ENCODE data around the gene IPMK. TPM values are rescaled to one million over a fixed set of nuclear protein-coding genes. Genes with fewer than 3 reads are reported as not detected.
A peak's percentile ranks its signal among the peaks of the same experiment; 100 is the strongest.

IPMK gene
- total RNA-seq, 3 donors from 2014 or later: 7.5 to 13.5 (median 7.9) TPM

DNA sequence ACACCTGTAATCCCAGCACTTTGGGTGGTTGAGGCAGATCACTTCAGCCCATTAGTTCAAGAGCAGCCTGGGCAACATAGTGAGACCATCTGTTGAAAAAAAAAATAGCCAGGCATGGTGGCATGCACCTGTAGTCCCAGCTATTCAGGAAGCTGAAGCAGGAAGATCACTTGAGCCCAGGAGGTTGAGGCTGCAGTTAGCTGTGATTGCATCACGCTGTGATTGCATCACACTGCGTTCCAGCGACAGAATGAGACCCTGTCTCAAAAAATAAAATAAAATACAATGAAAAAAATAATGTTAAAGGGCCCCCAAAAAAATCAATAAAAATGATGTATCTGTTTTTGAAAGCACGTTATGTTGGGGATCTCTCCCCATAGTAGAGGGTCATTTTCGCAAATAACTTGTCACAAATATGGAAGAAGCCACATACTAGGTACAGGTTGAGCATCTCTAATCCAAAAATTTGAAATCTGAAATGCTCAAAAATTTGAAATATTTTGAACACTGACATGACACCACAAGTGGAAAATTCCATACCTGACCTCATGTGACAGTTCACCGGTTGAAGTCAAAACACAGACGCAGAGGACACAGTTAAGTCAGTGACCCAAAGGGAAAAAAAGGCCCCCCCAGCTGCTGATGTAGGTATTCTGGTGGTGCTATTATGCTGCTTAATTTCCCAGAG, 10.7 kb upstream of the IPMK start:
- no peaks in the 10 kb centered on the region for H3K4me1 ChIP-seq
- intact Hi-C loops (cut with DNase I; ENCODE audit: low total_unique reads): no loop called here
- H3K36me3 ChIP-seq: no peaks in the 10 kb centered on the region
- TF ChIP-seq POLR2AphosphoS5 (IDR thresholded peaks at IDR 0.05) (no peak), CTCF (IDR thresholded peaks at IDR 0.05) (no peak), POLR2A (IDR thresholded peaks at IDR 0.05) (no peak)
- H3K27ac ChIP-seq: no peak overlapping the region
- H3K4me3 ChIP-seq: no peak overlapping the region
- DNase-seq (ENCODE audit: low spot score in 2 of 2): no peak
- H3K9me3 ChIP-seq: no peaks in the 10 kb centered on the region
- no peaks in the 10 kb centered on the region for H3K27me3 ChIP-seq

GRCh38 chr10:58275908-58276307, 8.2 kb upstream of the IPMK start:
- Histone ChIP-seq H3K9me3 (no peaks in the 10 kb centered on the region), H3K4me1 (no peaks in the 10 kb centered on the region), H3K4me3 (no peak overlapping the region), H3K27ac (no peak overlapping the region), H3K36me3 (no peaks in the 10 kb centered on the region), H3K27me3 (no peaks in the 10 kb centered on the region)
- no peak for DNase-seq (ENCODE audit: low spot score in 2 of 2)
- TF ChIP-seq POLR2AphosphoS5 (IDR thresholded peaks at IDR 0.05) (no peak), POLR2A (IDR thresholded peaks at IDR 0.05) (no peak), CTCF (IDR thresholded peaks at IDR 0.05) (no peak)
- intact Hi-C loops (cut with DNase I; ENCODE audit: low total_unique reads): no loop called here

GRCh38 chr10:58275261-58275660, 7.6 kb upstream of the IPMK start:
- H3K4me3 ChIP-seq: no peak overlapping the region
- H3K9me3 ChIP-seq: no peaks in the 10 kb centered on the region
- no peak for TF ChIP-seq POLR2AphosphoS5 (IDR thresholded peaks at IDR 0.05)
- no peak for TF ChIP-seq POLR2A (IDR thresholded peaks at IDR 0.05)
- TF ChIP-seq CTCF (IDR thresholded peaks at IDR 0.05): no peak
- intact Hi-C loops (cut with DNase I; ENCODE audit: low total_unique reads): no loop called here
- H3K27ac ChIP-seq: no peak overlapping the region
- H3K4me1 ChIP-seq: no peaks in the 10 kb centered on the region
- no peaks in the 10 kb centered on the region for H3K27me3 ChIP-seq
- no peak for DNase-seq (ENCODE audit: low spot score in 2 of 2)
- H3K36me3 ChIP-seq: no peaks in the 10 kb centered on the region

- DNase-seq (ENCODE audit: low spot score in 2 of 2): no peak
- Histone ChIP-seq H3K4me3 (peak overlapping the region; percentile 77 to 91 (median 88)), H3K27ac (peak overlapping the region; percentile 96 to 99), H3K36me3 (no peaks in the 10 kb centered on the region), H3K4me1 (peaks cover 0 to 5% of the 10 kb centered on the region in 2 donors), H3K27me3 (no peaks in the 10 kb centered on the region), H3K9me3 (no peaks in the 10 kb centered on the region)
- intact Hi-C loops (cut with DNase I; ENCODE audit: low total_unique reads): no loop called here
- TF ChIP-seq CTCF (IDR thresholded peaks at IDR 0.05) (no peak), POLR2A (IDR thresholded peaks at IDR 0.05) (no peak), POLR2AphosphoS5 (IDR thresholded peaks at IDR 0.05) (no peak)
Measured at GRCh38 chr10:58269782-58270290, 2.1 kb upstream of the IPMK start.

DNA sequence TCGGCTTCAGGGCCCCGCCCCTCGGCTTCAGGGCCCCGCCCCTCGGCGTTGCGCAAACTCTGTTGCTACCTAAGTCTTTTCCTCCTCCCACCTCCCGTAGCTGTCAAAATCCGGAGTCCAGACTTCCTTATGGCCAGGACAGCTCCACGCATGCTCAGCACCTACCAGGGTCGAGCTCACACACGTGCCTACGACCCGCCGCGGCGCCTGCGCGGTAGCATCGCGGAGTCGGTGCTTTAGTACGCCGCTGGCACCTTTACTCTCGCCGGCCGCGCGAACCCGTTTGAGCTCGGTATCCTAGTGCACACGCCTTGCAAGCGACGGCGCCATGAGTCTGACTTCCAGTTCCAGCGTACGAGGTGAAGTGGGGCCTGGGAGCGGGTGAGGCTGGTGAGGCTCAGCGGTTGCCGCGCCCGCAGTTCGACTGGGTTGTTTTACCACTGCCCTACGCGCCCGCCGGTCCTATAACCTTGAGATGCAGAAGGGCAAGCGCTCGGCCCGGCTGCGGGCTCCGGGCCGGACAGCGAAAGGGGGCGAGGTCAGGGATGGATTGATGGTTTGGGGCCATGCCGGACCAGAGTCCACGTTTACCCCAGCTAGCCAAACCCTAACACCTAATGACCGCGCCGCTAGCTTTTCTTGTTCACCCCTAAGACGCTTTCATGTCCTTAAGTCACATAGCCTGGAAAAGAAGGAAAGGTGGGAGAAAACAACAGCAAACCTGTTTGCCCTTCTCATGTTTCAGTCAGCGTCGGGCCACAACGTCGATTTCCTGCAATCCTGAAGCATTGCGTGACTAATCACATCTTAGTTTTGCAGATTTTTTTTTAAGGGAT, 1.5 kb upstream of the IPMK start, which contains the start of gene CISD1:
Gene CISD1, plus strand, starts transcription at position 217 of the 836 bp plus-strand sequence. Its CDS starts 112 bp downstream, at position 329.
- intact Hi-C loops (cut with DNase I; ENCODE audit: low total_unique reads): no loop called here
- TF ChIP-seq POLR2A (IDR thresholded peaks at IDR 0.05) (peak; percentile 64), POLR2AphosphoS5 (IDR thresholded peaks at IDR 0.05) (peak; percentile 53 to 84 (median 83)), CTCF (IDR thresholded peaks at IDR 0.05) (no peak)

More for the DNA sequence above, 1.5 kb upstream of the IPMK start, which contains the start of gene CISD1:
- H3K4me3 ChIP-seq: peak within 1 kb of the TSS; percentile 77 to 91 (median 88)
- peak; percentile 89 to 97 for DNase-seq (ENCODE audit: low spot score in 2 of 2)
- H3K36me3 ChIP-seq: no peaks in the 10 kb centered on the region
- no peaks in the 10 kb centered on the region for H3K27me3 ChIP-seq
- H3K9me3 ChIP-seq: no peaks in the 10 kb centered on the region
- H3K4me1 ChIP-seq: peaks cover 0 to 5% of the 10 kb centered on the region in 2 donors
- peak within 1 kb of the TSS; percentile 96 to 99 for H3K27ac ChIP-seq
